Psoas muscle (tissue), 8 donors: ENCODE results near the gene VAV2. TPM values are rescaled to one million over a fixed set of nuclear protein-coding genes. Genes with fewer than 3 reads are reported as not detected.

Source experiments
- ATAC-seq, 4 donors: fragments of 200-7000 bp; cut with Tn5 transposase; one replicate each; pipeline ENCODE4 v1.9.1; 2020; ENCODE audit warnings: moderate library complexity in 3 of 4, mild to moderate bottlenecking in 2 of 4
- DNase-seq, 2 donors: peaks; one replicate each; pipeline ENCODE4 v3.0.0-alpha.2; 2020
- H3K27ac ChIP-seq: fragments of 200-600 bp; one replicate; pipeline ENCODE4 v1.8.0; 2022
- H3K27me3 ChIP-seq, 3 donors: fragments of 200-600 bp in 1 of 3; one replicate each; pipeline versions ENCODE4 v1.6.1 to v1.8.0; 2013 to 2022; ENCODE audit warnings: low read length in 2 of 3, mild to moderate bottlenecking in 2 of 3, moderate library complexity in 1 of 3; ENCODE audit not compliant: insufficient read depth in 3 of 3
- H3K36me3 ChIP-seq, 2 donors: fragments of 200-600 bp in 1 of 2; one replicate each; pipeline versions ENCODE4 v1.6.1 to v1.8.0; 2013 to 2022; ENCODE audit warnings: low read depth in 1 of 2, mild to moderate bottlenecking in 1 of 2, moderate library complexity in 1 of 2; ENCODE audit not compliant: insufficient read depth in 1 of 2
- H3K4me1 ChIP-seq: fragments of 200-600 bp; one replicate; pipeline ENCODE4 v1.8.0; 2022
- H3K4me3 ChIP-seq: fragments of 200-600 bp; one replicate; pipeline ENCODE4 v1.8.0; 2022; ENCODE audit warnings: mild to moderate bottlenecking
- H3K9me3 ChIP-seq: fragments of 200-600 bp; one replicate; pipeline ENCODE4 v1.8.0; 2022
- CTCF ChIP-seq: fragments of 200-600 bp; IDR thresholded peaks from one replicate; pipeline ENCODE4 v1.8.0; 2022; ENCODE audit warnings: antibody characterized with exemption
- WGBS, 3 donors: extraction: QIAGEN DNeasy Blood & Tissue Kit; methylation state at CpG; one replicate each; pipeline versions ENCODE4 v1.1.6 to v1.1.7; 2013; 5-methylcytosine and 5-hydroxymethylcytosine counted together
- intact Hi-C, 2 donors: fragments of 100-400 bp; cut with DNase I; formaldehyde crosslinking; loops; one replicate each; pipeline versions ENCODE4 v1.11.0 to v1.14.2; 2022
- polyA plus RNA-seq, 3 donors: library from polyadenylated mRNA; stranded (reverse); fragments of 200-250 nt; gene quantifications; one replicate each; pipeline ENCODE4 v1.2.3, GENCODE V29; 2013
- total RNA-seq, 4 donors: library from RNA; stranded (reverse); fragmentation: NEBNext Ultra II Directional in 2 of 4; extraction: Animal tissue kit (Norgen Biotek cat#: 25700) in 2 of 4; gene quantifications; one replicate each; pipeline versions ENCODE4 v1.2.1 to v1.2.4, GENCODE V29; 2021 to 2023
- donor health status: healthy with polysubstance abuse.
- donor health status: DM: no; HTN: no; CAD: no; lungs with moderate emphysema.
- donor health status: Bipolar disorder and iron deficiency.
- donor health status: healthy.
- donor health status: DM: yes; HTN: yes; CAD: no.
- donor health status: DM: no; HTN: no; CAD: no.
- donor health status: DM: no; HTN: no; CAD: no.
- donor health status: DM: yes; HTN: yes; CAD: no.

Gene VAV2
- total and polyA plus RNA-seq, 7 donors = 0.70 to 2.9 (median 1.4) TPM

GRCh38 chr9:133846483-133847090 lies 145.5 kb downstream of the VAV2 start:
- H3K36me3 ChIP-seq = no peaks in the 10 kb centered on the region
- H3K27me3 ChIP-seq = peaks cover 0 to 31% (median 5%) of the 10 kb centered on the region in 3 donors
- WGBS, 3 donors = 89 to 93% (median 90%) methylated on average over 16 to 18 of the region's 18 CpGs
- peaks cover 2% of the 10 kb centered on the region for H3K4me1 ChIP-seq
- no peak for DNase-seq
- no peak for ATAC-seq
- H3K9me3 ChIP-seq = no peaks in the 10 kb centered on the region
- no peak overlapping the region for H3K4me3 ChIP-seq
- no peak overlapping the region for H3K27ac ChIP-seq
- no peak for TF ChIP-seq CTCF
- intact Hi-C loops = no loop called here

- Histone ChIP-seq H3K4me1 (peaks cover 2% of the 10 kb centered on the region), H3K36me3 (no peaks in the 10 kb centered on the region), H3K4me3 (peak overlapping the region; percentile 22), H3K9me3 (no peaks in the 10 kb centered on the region), H3K27me3 (peaks cover 0 to 43% (median 5%) of the 10 kb centered on the region in 3 donors), H3K27ac (peak overlapping the region; percentile 16)
- 20 to 30% (median 21%) methylated on average over 5 to 7 of the region's 7 CpGs for WGBS, 3 donors
- intact Hi-C loops = no loop called here
- DNase-seq = peak; percentile 78 to 83
- TF ChIP-seq CTCF = no peak
- peak; percentile 40 to 71 (median 66) for ATAC-seq
Observed at GRCh38 chr9:133845440-133845839, 146.7 kb downstream of the VAV2 start.

GRCh38 chr9:133844881-133845410 lies 147.2 kb downstream of the VAV2 start:
- intact Hi-C loops = no loop called here
- peaks cover 2% of the 10 kb centered on the region for H3K4me1 ChIP-seq
- peaks cover 0 to 48% (median 5%) of the 10 kb centered on the region in 3 donors for H3K27me3 ChIP-seq
- no peaks in the 10 kb centered on the region for H3K9me3 ChIP-seq
- ATAC-seq (no peak), DNase-seq (no peak)
- WGBS, 3 donors = 40 to 66% (median 44%) methylated on average over 23 of the region's 23 CpGs
- peak overlapping the region; percentile 22 for H3K4me3 ChIP-seq
- no peaks in the 10 kb centered on the region for H3K36me3 ChIP-seq
- H3K27ac ChIP-seq = peak overlapping the region; percentile 16
- no peak for TF ChIP-seq CTCF

GRCh38 chr9:133844398-133844784 lies 147.7 kb downstream of the VAV2 start:
- TF ChIP-seq CTCF = no peak
- intact Hi-C loops = no loop called here
- no peak overlapping the region for H3K4me3 ChIP-seq
- WGBS, 3 donors = 54 to 80% (median 59%) methylated on average over 7 of the region's 7 CpGs
- H3K27ac ChIP-seq = peak overlapping the region; percentile 16
- peaks cover 2% of the 10 kb centered on the region for H3K4me1 ChIP-seq
- no peaks in the 10 kb centered on the region for H3K9me3 ChIP-seq
- ATAC-seq (no peak), DNase-seq (no peak)
- peaks cover 0 to 48% (median 5%) of the 10 kb centered on the region in 3 donors for H3K27me3 ChIP-seq
- H3K36me3 ChIP-seq = no peaks in the 10 kb centered on the region
